Activated T-helper 1 cell treated with anti-CD3 and anti-CD28 coated beads, Interleukin-12 subunit alpha, Interleukin-12 subunit beta, Interleukin-2, Interleukin-4 antibody, amounts not matched to agents 30 ng/mL and 10 ng/mL and 1 ng/mL, durations not matched to agents 14 hours and 24 hours and 36 hours (primary cell): ENCODE results near the gene KDM1A. TPM values are rescaled to one million over a fixed set of nuclear protein-coding genes. Genes with fewer than 3 reads are reported as not detected.

Source experiments
- DNase-seq: peaks from one replicate; pipeline ENCODE4 v3.0.0; 2021; ENCODE audit warnings: low spot score
- H3K27ac Mint-ChIP-seq: one replicate; pipeline ENCODE4 v1.8.0; 2021; ENCODE audit warnings: mild to moderate bottlenecking, mixed read lengths
- H3K27me3 Mint-ChIP-seq: one replicate; pipeline ENCODE4 v1.8.0; 2022; ENCODE audit warnings: mild to moderate bottlenecking, moderate library complexity, mixed read lengths; ENCODE audit not compliant: insufficient read depth
- H3K36me3 Mint-ChIP-seq: one replicate; pipeline ENCODE4 v1.8.0; 2021; ENCODE audit warnings: low read depth, mixed read lengths
- H3K4me1 Mint-ChIP-seq: one replicate; pipeline ENCODE4 v1.8.0; 2021; ENCODE audit warnings: low read depth, mixed read lengths
- H3K4me3 Mint-ChIP-seq: one replicate; pipeline ENCODE4 v1.8.0; 2021; ENCODE audit warnings: mild to moderate bottlenecking, moderate library complexity, mixed read lengths
- H3K9me3 Mint-ChIP-seq: one replicate; pipeline ENCODE4 v1.8.0; 2021; ENCODE audit warnings: mixed read lengths
- intact Hi-C: fragments of 100-400 bp; cut with micrococcal nuclease; formaldehyde crosslinking; loops from one replicate; pipeline ENCODE4 v1.15.1; 2024
- total RNA-seq: library from RNA; stranded (reverse); gene quantifications from 2 replicates; pipeline ENCODE4 v1.2.3, GENCODE V29; 2022

KDM1A gene
- total RNA-seq, 1 donor from 2014 or later = 80.8 TPM

- intact Hi-C loops = no loop called here
- H3K4me1 Mint-ChIP-seq = peaks cover 43% of the 10 kb centered on the region
- DNase-seq = no peak
- H3K27me3 Mint-ChIP-seq = peaks cover 7% of the 10 kb centered on the region
- peaks cover 10% of the 10 kb centered on the region for H3K9me3 Mint-ChIP-seq
- H3K36me3 Mint-ChIP-seq = peaks cover 13% of the 10 kb centered on the region
- peak overlapping the region; percentile 96 for H3K4me3 Mint-ChIP-seq
- peak overlapping the region; percentile 91 for H3K27ac Mint-ChIP-seq
These were observed 1.6 kb downstream of the KDM1A start for GRCh38 chr1:23020706-23021405.

- Mint-ChIP-seq H3K36me3 (peaks cover 13% of the 10 kb centered on the region), H3K4me1 (peaks cover 49% of the 10 kb centered on the region), H3K27me3 (peaks cover 3% of the 10 kb centered on the region), H3K9me3 (peaks cover 10% of the 10 kb centered on the region), H3K4me3 (no peak overlapping the region), H3K27ac (no peak overlapping the region)
- DNase-seq = no peak
- intact Hi-C loops = no loop called here
These were observed 2.6 kb downstream of the KDM1A start for GRCh38 chr1:23021834-23022233.

GRCh38 chr1:23023174-23023845, 4.0 kb downstream of the KDM1A start:
- intact Hi-C loops = no loop called here
- H3K36me3 Mint-ChIP-seq = peaks cover 13% of the 10 kb centered on the region
- no peak overlapping the region for H3K27ac Mint-ChIP-seq
- no peak for DNase-seq
- H3K4me3 Mint-ChIP-seq = no peak overlapping the region
- H3K27me3 Mint-ChIP-seq = no peaks in the 10 kb centered on the region
- peaks cover 53% of the 10 kb centered on the region for H3K4me1 Mint-ChIP-seq
- H3K9me3 Mint-ChIP-seq = peaks cover 10% of the 10 kb centered on the region

GRCh38 chr1:23026568-23026967, 7.3 kb downstream of the KDM1A start:
- Mint-ChIP-seq H3K27me3 (no peaks in the 10 kb centered on the region), H3K9me3 (peaks cover 10% of the 10 kb centered on the region), H3K36me3 (peaks cover 8% of the 10 kb centered on the region), H3K27ac (no peak overlapping the region), H3K4me1 (peaks cover 53% of the 10 kb centered on the region), H3K4me3 (no peak overlapping the region)
- DNase-seq = no peak
- intact Hi-C loops = no loop called here

GRCh38 chr1:23027352-23027907, 8.2 kb downstream of the KDM1A start:
- Mint-ChIP-seq H3K4me3 (no peak overlapping the region), H3K36me3 (peaks cover 10% of the 10 kb centered on the region), H3K4me1 (peaks cover 49% of the 10 kb centered on the region), H3K27ac (no peak overlapping the region), H3K27me3 (no peaks in the 10 kb centered on the region), H3K9me3 (peaks cover 10% of the 10 kb centered on the region)
- no peak for DNase-seq
- intact Hi-C loops = no loop called here

- Mint-ChIP-seq H3K36me3 (peaks cover 6% of the 10 kb centered on the region), H3K4me1 (peaks cover 40% of the 10 kb centered on the region), H3K9me3 (no peaks in the 10 kb centered on the region), H3K4me3 (no peak overlapping the region), H3K27ac (no peak overlapping the region), H3K27me3 (no peaks in the 10 kb centered on the region)
- intact Hi-C loops = no loop called here
- no peak for DNase-seq
These were observed 10.1 kb downstream of the KDM1A start for GRCh38 chr1:23029337-23029736.

GRCh38 chr1:23035823-23036452, 16.7 kb downstream of the KDM1A start:
- peaks cover 30% of the 10 kb centered on the region for H3K4me1 Mint-ChIP-seq
- no peaks in the 10 kb centered on the region for H3K9me3 Mint-ChIP-seq
- no peak overlapping the region for H3K27ac Mint-ChIP-seq
- H3K27me3 Mint-ChIP-seq = no peaks in the 10 kb centered on the region
- no peak for DNase-seq
- intact Hi-C loops = no loop called here
- no peak overlapping the region for H3K4me3 Mint-ChIP-seq
- peaks cover 15% of the 10 kb centered on the region for H3K36me3 Mint-ChIP-seq

- no peak overlapping the region for H3K4me3 Mint-ChIP-seq
- H3K4me1 Mint-ChIP-seq = peaks cover 31% of the 10 kb centered on the region
- DNase-seq = no peak
- peaks cover 11% of the 10 kb centered on the region for H3K36me3 Mint-ChIP-seq
- H3K27me3 Mint-ChIP-seq = no peaks in the 10 kb centered on the region
- no peaks in the 10 kb centered on the region for H3K9me3 Mint-ChIP-seq
- intact Hi-C loops = no loop called here
- H3K27ac Mint-ChIP-seq = no peak overlapping the region
These were observed 17.9 kb downstream of the KDM1A start for GRCh38 chr1:23037081-23037740.

GRCh38 chr1:23039308-23039826, 20.1 kb downstream of the KDM1A start:
- H3K4me3 Mint-ChIP-seq = no peak overlapping the region
- peaks cover 31% of the 10 kb centered on the region for H3K4me1 Mint-ChIP-seq
- H3K9me3 Mint-ChIP-seq = no peaks in the 10 kb centered on the region
- peaks cover 13% of the 10 kb centered on the region for H3K36me3 Mint-ChIP-seq
- DNase-seq = no peak
- intact Hi-C loops = no loop called here
- H3K27me3 Mint-ChIP-seq = no peaks in the 10 kb centered on the region
- H3K27ac Mint-ChIP-seq = no peak overlapping the region

GRCh38 chr1:23040509-23040908, 21.2 kb downstream of the KDM1A start:
- no peaks in the 10 kb centered on the region for H3K27me3 Mint-ChIP-seq
- no peak overlapping the region for H3K4me3 Mint-ChIP-seq
- intact Hi-C loops = no loop called here
- H3K36me3 Mint-ChIP-seq = peaks cover 14% of the 10 kb centered on the region
- H3K27ac Mint-ChIP-seq = peak overlapping the region; percentile 13
- DNase-seq = no peak
- H3K4me1 Mint-ChIP-seq = peaks cover 43% of the 10 kb centered on the region
- no peaks in the 10 kb centered on the region for H3K9me3 Mint-ChIP-seq

GRCh38 chr1:23044035-23044434, 24.8 kb downstream of the KDM1A start:
- H3K9me3 Mint-ChIP-seq = no peaks in the 10 kb centered on the region
- peaks cover 44% of the 10 kb centered on the region for H3K4me1 Mint-ChIP-seq
- no peak overlapping the region for H3K27ac Mint-ChIP-seq
- intact Hi-C loops = no loop called here
- no peaks in the 10 kb centered on the region for H3K27me3 Mint-ChIP-seq
- H3K36me3 Mint-ChIP-seq = peaks cover 13% of the 10 kb centered on the region
- no peak for DNase-seq
- H3K4me3 Mint-ChIP-seq = no peak overlapping the region

GRCh38 chr1:23050201-23050600, 30.9 kb downstream of the KDM1A start:
- intact Hi-C loops = no loop called here
- no peak overlapping the region for H3K27ac Mint-ChIP-seq
- H3K4me1 Mint-ChIP-seq = peaks cover 16% of the 10 kb centered on the region
- no peaks in the 10 kb centered on the region for H3K9me3 Mint-ChIP-seq
- no peak overlapping the region for H3K4me3 Mint-ChIP-seq
- H3K36me3 Mint-ChIP-seq = peaks cover 24% of the 10 kb centered on the region
- DNase-seq = no peak
- no peaks in the 10 kb centered on the region for H3K27me3 Mint-ChIP-seq
